Activated T-helper 1 cell treated with Interleukin-2 at 50 U/mL for 16 hours (primary cell): Measurements from ENCODE around the gene BROX.

Experiments
- DNase-seq: peaks from one replicate; pipeline ENCODE4 v3.0.0-alpha.2; 2020; ENCODE audit warnings: low read depth

BROX gene

GRCh38 chr1:222777977-222778376 lies 65.6 kb downstream of the BROX start:
- DNase-seq, result no peak

GRCh38 chr1:222781251-222781650 lies 68.9 kb downstream of the BROX start:
- DNase-seq, result no peak

GRCh38 chr1:222783051-222783450 lies 70.7 kb downstream of the BROX start:
- no peak for DNase-seq

GRCh38 chr1:222784371-222784770 lies 72.0 kb downstream of the BROX start:
- DNase-seq, result no peak
